ENCODE measurements around the gene TRMT1.

TRMT1 gene

GRCh38 chr19:13089857-13090507 is 26.6 kb downstream of the TRMT1 start:
- no peak for FAIRE-seq

GRCh38 chr19:13089139-13089856 is 27.2 kb downstream of the TRMT1 start:
- no peak for FAIRE-seq

- no peak for FAIRE-seq
These were observed 28.6 kb downstream of the TRMT1 start for GRCh38 chr19:13087795-13088537.

GRCh38 chr19:13087295-13087694 is 29.2 kb downstream of the TRMT1 start:
- FAIRE-seq, result no peak

- FAIRE-seq, result no peak
These were observed 30.2 kb downstream of the TRMT1 start for GRCh38 chr19:13086341-13086740.

GRCh38 chr19:13085666-13086065 is 30.9 kb downstream of the TRMT1 start:
- FAIRE-seq, result no peak

GRCh38 chr19:13083627-13084026 is 32.9 kb downstream of the TRMT1 start:
- FAIRE-seq, result no peak

GRCh38 chr19:13083008-13083404 is 33.5 kb downstream of the TRMT1 start:
- no peak for FAIRE-seq

GRCh38 chr19:13082192-13083007 is 34.1 kb downstream of the TRMT1 start:
- FAIRE-seq, result no peak

- FAIRE-seq, result no peak
These were observed 37.0 kb downstream of the TRMT1 start for GRCh38 chr19:13079542-13079986.

- no peak for FAIRE-seq
These were observed 37.5 kb downstream of the TRMT1 start for GRCh38 chr19:13078897-13079541.

GRCh38 chr19:13078381-13078780 is 38.2 kb downstream of the TRMT1 start:
- no peak for FAIRE-seq

- no peak for FAIRE-seq
These were observed 39.3 kb downstream of the TRMT1 start for GRCh38 chr19:13077240-13077639.

GRCh38 chr19:13076787-13077186 is 39.8 kb downstream of the TRMT1 start:
- no peak for FAIRE-seq

GRCh38 chr19:13076320-13076719 is 40.2 kb downstream of the TRMT1 start:
- no peak for FAIRE-seq

GRCh38 chr19:13074378-13074777 is 42.2 kb downstream of the TRMT1 start:
- no peak for FAIRE-seq

- no peak for FAIRE-seq
These were observed 43.3 kb downstream of the TRMT1 start for GRCh38 chr19:13073263-13073662.

- FAIRE-seq, result no peak
These were observed 44.2 kb downstream of the TRMT1 start for GRCh38 chr19:13072188-13072908.

GRCh38 chr19:13071444-13072187 is 44.9 kb downstream of the TRMT1 start:
- FAIRE-seq, result no peak

- no peak for FAIRE-seq
These were observed 46.0 kb downstream of the TRMT1 start for GRCh38 chr19:13070425-13071140.

All from TTC549 (cell line).